ENCODE data around the gene RRP8.

The RRP8 gene

GRCh38 chr11:6617315-6617781 lies 13.9 kb upstream of the RRP8 start:
- no peak for DNase-seq (ENCODE audit: low spot score)

- DNase-seq (ENCODE audit: low spot score) = no peak
These were observed 13.3 kb upstream of the RRP8 start for GRCh38 chr11:6616596-6617250.

GRCh38 chr11:6615882-6616585 lies 12.6 kb upstream of the RRP8 start:
- DNase-seq (ENCODE audit: low spot score) = no peak

DNA sequence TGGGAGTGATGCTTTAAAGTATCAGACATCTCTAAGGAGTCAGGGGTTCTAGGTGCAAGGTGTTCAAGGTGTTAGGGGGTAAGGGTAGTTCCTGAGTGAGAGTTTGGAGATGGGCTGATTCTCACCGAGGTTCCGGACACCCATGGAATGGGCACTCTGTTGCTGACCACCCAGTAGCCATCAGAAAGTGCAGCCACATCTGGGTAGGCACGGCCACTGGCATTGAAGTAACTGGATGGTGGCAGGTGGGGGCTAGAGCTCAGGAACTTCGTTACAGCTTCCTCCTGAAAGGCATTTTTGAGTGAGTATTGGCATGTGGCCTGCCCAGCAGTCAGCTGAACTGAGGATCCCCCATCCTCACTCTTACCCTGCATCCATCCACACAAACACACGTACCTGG lies 11.6 kb upstream of the RRP8 start:
- DNase-seq (ENCODE audit: low spot score) = no peak

DNA sequence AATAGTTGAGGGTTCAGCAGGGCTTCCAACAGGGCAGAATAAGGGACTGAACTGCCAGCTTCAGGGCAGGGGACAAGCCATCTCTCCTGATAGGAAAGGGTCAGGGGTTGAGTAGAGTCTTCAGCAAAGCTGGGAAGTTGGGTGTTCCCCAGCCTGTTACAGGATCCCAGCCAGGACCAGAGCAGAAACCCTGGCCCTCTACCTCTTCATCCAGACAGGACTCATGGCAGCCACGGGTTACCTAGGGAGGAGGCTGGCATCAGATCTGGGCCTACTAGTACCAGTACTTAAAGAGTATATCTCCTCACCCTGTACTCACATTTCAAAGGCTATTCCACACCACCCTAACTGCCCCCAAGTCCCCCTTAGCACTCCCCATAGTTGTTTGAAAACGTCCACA lies 11.0 kb upstream of the RRP8 start:
- DNase-seq (ENCODE audit: low spot score) = no peak

GRCh38 chr11:6613496-6613895 lies 10.1 kb upstream of the RRP8 start:
- DNase-seq (ENCODE audit: low spot score) = no peak

DNA sequence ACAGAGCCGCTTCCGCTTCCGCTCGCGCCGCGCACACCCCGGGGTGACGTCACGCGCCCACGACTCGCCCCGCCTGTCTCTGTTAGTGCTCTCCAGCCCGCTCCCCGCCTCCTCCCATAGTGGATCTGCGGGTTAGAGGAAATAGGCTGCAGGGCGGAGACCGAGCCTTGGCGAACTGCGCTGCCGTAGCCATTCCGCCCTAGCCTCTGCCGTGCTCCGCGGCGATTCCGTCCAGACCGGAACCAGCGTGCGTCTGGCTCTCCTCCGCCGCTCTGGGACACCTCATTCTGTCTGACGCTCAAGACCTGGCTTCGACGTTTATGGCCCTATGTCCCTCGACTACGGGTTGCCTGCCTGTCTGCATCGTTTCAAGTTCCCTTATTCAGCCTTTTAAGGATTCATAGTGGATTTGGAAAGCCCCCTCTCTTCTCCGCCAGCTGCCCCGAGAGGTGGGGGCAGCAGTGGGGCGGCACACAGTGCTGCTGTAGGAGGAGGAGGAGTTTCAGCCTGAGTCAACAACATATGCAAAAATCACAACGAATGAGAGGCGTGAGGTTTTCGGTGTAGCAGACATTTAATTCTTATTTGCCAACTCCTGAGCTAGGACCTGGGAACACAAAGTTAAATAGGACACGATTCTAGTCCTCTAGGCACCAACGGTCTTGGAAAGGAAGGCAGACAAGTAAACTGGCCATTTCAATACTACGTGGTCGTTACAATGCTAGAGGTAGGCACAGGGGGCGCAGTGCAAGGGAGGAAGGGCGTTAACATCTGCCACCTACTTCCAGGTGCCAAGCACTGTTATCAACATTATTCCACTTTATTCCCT lies 9.0 kb upstream of the RRP8 start, which contains the start of gene TAF10:
Gene TAF10, minus strand, starts transcription at position 4 of the 829 bp plus-strand sequence. CDS start 27 bp downstream, outside the sequence.
- DNase-seq (ENCODE audit: low spot score) = peak; percentile 99

DNA sequence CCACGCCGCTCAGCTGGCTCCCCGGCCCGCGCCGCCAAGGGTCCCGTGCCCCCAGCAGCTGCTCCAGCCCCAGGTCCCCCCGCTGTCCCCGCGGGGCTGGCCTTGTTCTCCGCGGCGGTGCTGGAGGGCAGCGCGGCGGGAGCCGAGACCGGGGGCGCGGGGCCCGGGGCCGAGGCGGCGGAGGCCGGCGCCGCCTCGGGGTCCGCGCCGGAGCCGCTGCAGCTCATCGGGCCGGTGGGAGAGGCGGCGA lies 8.5 kb upstream of the RRP8 start:
- no peak for DNase-seq (ENCODE audit: low spot score)

- DNase-seq (ENCODE audit: low spot score) = peak; percentile 34
These were observed 7.9 kb upstream of the RRP8 start for GRCh38 chr11:6611092-6611962.

- no peak for DNase-seq (ENCODE audit: low spot score)
These were observed 7.2 kb upstream of the RRP8 start for GRCh38 chr11:6610591-6610990.

- DNase-seq (ENCODE audit: low spot score) = no peak
These were observed 6.1 kb upstream of the RRP8 start for GRCh38 chr11:6609502-6610015.

- no peak for DNase-seq (ENCODE audit: low spot score)
These were observed 5.5 kb upstream of the RRP8 start for GRCh38 chr11:6608726-6609501.

DNA sequence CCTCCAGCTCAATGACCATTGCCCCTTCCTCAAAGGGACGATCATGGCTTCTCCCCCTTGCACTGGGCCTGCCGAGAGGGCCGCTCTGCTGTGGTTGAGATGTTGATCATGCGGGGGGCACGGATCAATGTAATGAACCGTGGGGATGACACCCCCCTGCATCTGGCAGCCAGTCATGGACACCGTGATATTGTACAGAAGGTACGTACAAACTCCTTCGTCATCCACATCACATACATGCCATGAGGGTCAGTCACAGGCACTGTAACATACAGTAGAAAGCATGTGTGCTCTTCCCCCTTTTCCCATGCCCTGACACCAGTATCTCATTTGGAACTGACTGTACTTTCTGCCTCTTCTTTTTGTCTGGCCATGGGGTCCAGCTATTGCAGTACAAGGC lies 4.6 kb upstream of the RRP8 start:
- DNase-seq (ENCODE audit: low spot score) = no peak

DNA sequence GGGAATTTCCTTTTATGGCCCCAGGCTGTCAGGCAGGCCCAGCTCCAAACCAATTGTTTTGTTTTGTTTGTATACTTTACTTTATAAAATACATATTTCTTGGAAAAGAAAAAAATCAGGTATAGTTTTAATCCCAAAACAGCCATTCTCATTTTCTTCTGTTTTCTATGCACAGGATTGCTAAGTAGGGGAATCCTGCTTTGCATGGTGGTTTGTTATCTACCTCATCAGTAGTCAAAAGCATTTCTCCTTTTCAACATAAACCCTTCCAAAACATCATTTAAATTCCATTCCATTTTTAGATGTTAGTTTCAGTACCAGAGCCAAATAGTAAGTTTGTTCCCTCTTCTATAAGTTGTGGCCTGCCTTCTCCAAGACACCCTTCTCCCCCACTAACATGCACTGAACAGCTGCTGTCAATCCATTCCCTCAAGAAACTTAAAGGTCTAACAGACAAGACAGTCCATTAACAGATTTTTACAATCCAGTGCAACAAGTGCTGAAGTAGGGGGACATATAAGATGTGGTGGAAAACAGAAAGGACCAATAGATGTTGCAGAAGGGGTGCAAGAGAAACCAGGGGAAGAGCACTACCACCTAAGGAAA lies 3.9 kb upstream of the RRP8 start:
- no peak for DNase-seq (ENCODE audit: low spot score)

- peak; percentile 92 for DNase-seq (ENCODE audit: low spot score)
These were observed 3.2 kb upstream of the RRP8 start for GRCh38 chr11:6606471-6607189.

GRCh38 chr11:6604790-6605189 lies 1.4 kb upstream of the RRP8 start:
- no peak for DNase-seq (ENCODE audit: low spot score)

- DNase-seq (ENCODE audit: low spot score) = peak; percentile 84
These were observed 738 bp upstream of the RRP8 start for GRCh38 chr11:6604081-6604626.

GRCh38 chr11:6602096-6602940 lies 1.1 kb downstream of the RRP8 start:
- no peak for DNase-seq (ENCODE audit: low spot score)

- DNase-seq (ENCODE audit: low spot score) = no peak
These were observed 2.4 kb downstream of the RRP8 start for GRCh38 chr11:6601041-6601461.
